SK-N-SH (cell line): ENCODE results near the gene NDUFAF8. TPM values are rescaled to one million over a fixed set of nuclear protein-coding genes. Genes with fewer than 3 reads are reported as not detected.

Experiments used
- CTCF ChIA-PET: fragments of 300-600, 350-600 bp; formaldehyde crosslinking; extraction: SDS; loops from one replicate; lab custom pipeline; 2021; lab: Yijun Ruan, JAX
- POLR2A ChIA-PET: fragments of 350-600 bp; sonication (Branson Sonifier 250); formaldehyde crosslinking; extraction: SDS; loops from one replicate; lab custom pipeline; 2020; ENCODE audit warnings: antibody characterized with exemption, inconsistent platforms; lab: Yijun Ruan, JAX
- DNase-seq: peaks from one replicate; pipeline ENCODE4 v3.0.0; 2012
- H2AFZ ChIP-seq: fragments of 200-600 bp; sonication (generic); 2 replicates; pipeline ENCODE4 v1.8.1; 2016; ENCODE audit warnings: antibody characterized with exemption, mild to moderate bottlenecking, low read depth
- H3F3A ChIP-seq: fragments of 200-600 bp; sonication (generic); replicated peaks from 2 replicates; pipeline ENCODE3; 2016; ENCODE audit warnings: antibody characterized with exemption, mild to moderate bottlenecking; ENCODE audit not compliant: insufficient read depth
- H3K27ac ChIP-seq, 2 experiments: fragments of 200-500 bp in 1 of 2; fragments of 200-600 bp in 1 of 2; sonication (Bioruptor generic) in 1 of 2; sonication (generic), shearing (Covaris generic) in 1 of 2; 2 replicates each; pipeline versions ENCODE4 v1.5.1 to v1.6.1; 2014 to 2016; ENCODE audit warnings: low read depth in 2 of 2, inconsistent platforms in 1 of 2, low read length in 1 of 2, mild to moderate bottlenecking in 1 of 2, mixed read lengths in 1 of 2
- H3K27me3 ChIP-seq: fragments of 200-600 bp; sonication (generic), shearing (Covaris generic); 2 replicates; pipeline ENCODE4 v1.6.1; 2016; ENCODE audit warnings: mixed run types; ENCODE audit not compliant: insufficient read depth
- H3K36me3 ChIP-seq, 2 experiments: fragments of 200-500 bp in 1 of 2; fragments of 200-600 bp in 1 of 2; sonication (Bioruptor generic) in 1 of 2; sonication (generic) in 1 of 2; replicated peaks in 1 of 2; 2 replicates each; pipeline versions ENCODE3 to v1.5.1; 2014 to 2016; ENCODE audit warnings: low read length in 1 of 2, mild to moderate bottlenecking in 1 of 2; ENCODE audit not compliant: insufficient read depth in 2 of 2, control insufficient read depth in 1 of 2
- H3K4me1 ChIP-seq, 2 experiments: fragments of 200-500 bp in 1 of 2; fragments of 200-600 bp in 1 of 2; sonication (Bioruptor generic) in 1 of 2; sonication (generic), shearing (Covaris generic) in 1 of 2; 2 replicates each; pipeline versions ENCODE4 v1.5.1 to v1.6.1; 2014 to 2016; ENCODE audit warnings: low read depth in 1 of 2, low read length in 1 of 2, mixed run types in 1 of 2; ENCODE audit not compliant: insufficient read depth in 2 of 2, control insufficient read depth in 1 of 2
- H3K4me2 ChIP-seq: fragments of 200-600 bp; sonication (generic), shearing (Covaris generic); 2 replicates; pipeline ENCODE4 v1.6.1; 2017; ENCODE audit warnings: mixed run types
- H3K4me3 ChIP-seq, 2 experiments: fragments of 200-500 bp in 1 of 2; fragments of 200-600 bp in 1 of 2; sonication (Bioruptor generic) in 1 of 2; sonication (generic), shearing (Covaris generic) in 1 of 2; 2 replicates each; pipeline versions ENCODE4 v1.5.1 to v1.8.1; 2014 to 2016; ENCODE audit warnings: low read depth in 2 of 2, inconsistent platforms in 1 of 2, low read length in 1 of 2, mild to moderate bottlenecking in 1 of 2, mixed read lengths in 1 of 2, moderate library complexity in 1 of 2
- H3K79me2 ChIP-seq: fragments of 200-600 bp; sonication (generic); 2 replicates; pipeline ENCODE4 v1.8.1; 2017; ENCODE audit warnings: mild to moderate bottlenecking; ENCODE audit not compliant: insufficient read depth
- H3K9ac ChIP-seq: fragments of 200-600 bp; sonication (generic); 2 replicates; pipeline ENCODE4 v1.6.1; 2017; ENCODE audit warnings: mixed run types
- H3K9me2 ChIP-seq: fragments of 200-600 bp; sonication (generic); 2 replicates; pipeline ENCODE4 v1.6.1; 2017; ENCODE audit warnings: mixed run types
- H3K9me3 ChIP-seq: fragments of 200-600 bp; sonication (generic); 2 replicates; pipeline ENCODE4 v1.6.1; 2017; ENCODE audit warnings: mixed run types, mild to moderate bottlenecking, moderate library complexity
- H4K20me1 ChIP-seq: fragments of 200-600 bp; sonication (generic); 2 replicates; pipeline ENCODE4 v1.6.1; 2017; ENCODE audit warnings: mild to moderate bottlenecking, mixed run types; ENCODE audit not compliant: insufficient read depth
- CHD2 ChIP-seq: fragments of 150-350 bp; IDR thresholded peaks from 2 replicates; pipeline ENCODE4 v1.6.1; 2018; ENCODE audit warnings: low read length; ENCODE audit not compliant: partially characterized antibody
- CTCF ChIP-seq: fragments of 200-600 bp; sonication (generic); IDR thresholded peaks from 2 replicates; pipeline ENCODE4 v1.6.1; 2017; ENCODE audit warnings: antibody characterized with exemption, mild to moderate bottlenecking, moderate library complexity
- ELF1 ChIP-seq: IDR thresholded peaks from 2 replicates; pipeline ENCODE4 v1.4.0; 2012
- EZH2phosphoT487 ChIP-seq: fragments of 200-600 bp; sonication (generic); IDR thresholded peaks from 2 replicates; pipeline ENCODE4 v1.6.1; 2017; ENCODE audit warnings: low read depth, mixed run types, mild to moderate bottlenecking, antibody characterized with exemption, moderate library complexity, borderline replicate concordance
- FOXJ3 ChIP-seq: sonication (generic); formaldehyde crosslinking; IDR thresholded peaks from 2 replicates; pipeline ENCODE4 v1.5.1; 2020; ENCODE audit warnings: mild to moderate bottlenecking, missing genetic modification reagents
- GATA2 ChIP-seq: sonication (generic); formaldehyde crosslinking; IDR thresholded peaks from 2 replicates; pipeline ENCODE4 v1.5.0; 2020; ENCODE audit warnings: mild to moderate bottlenecking, missing genetic modification reagents
- MAX ChIP-seq: IDR thresholded peaks from 2 replicates; pipeline ENCODE4 v1.4.0; 2012; ENCODE audit warnings: low read depth
- MEF2A ChIP-seq: IDR thresholded peaks from 2 replicates; pipeline ENCODE4 v1.4.0; 2012; ENCODE audit warnings: low read depth, borderline replicate concordance
- NFIC ChIP-seq: IDR thresholded peaks from 2 replicates; pipeline ENCODE4 v1.4.0; 2012; ENCODE audit warnings: borderline replicate concordance
- NRF1 ChIP-seq: IDR thresholded peaks from 2 replicates; pipeline ENCODE4 v1.6.1; 2012; ENCODE audit warnings: low read depth, mild to moderate bottlenecking, low read length
- POLR2AphosphoS5 ChIP-seq: IDR thresholded peaks from 2 replicates; pipeline ENCODE4 v1.6.1; 2012; ENCODE audit warnings: low read depth, low read length
- RCOR1 ChIP-seq: fragments of 150-350 bp; IDR thresholded peaks from 2 replicates; pipeline ENCODE4 v1.6.1; 2017; ENCODE audit warnings: antibody characterized with exemption, low read length
- SIN3A ChIP-seq: IDR thresholded peaks from 2 replicates; pipeline ENCODE4 v1.6.1; 2012; ENCODE audit warnings: low read depth, mild to moderate bottlenecking, low read length, moderate library complexity, borderline replicate concordance
- WGBS: methylation state at CpG from one replicate; pipeline ENCODE4 v1.1.6; 2017; ENCODE audit warnings: low lambda C conversion rate; 5-methylcytosine and 5-hydroxymethylcytosine counted together
- polyA plus RNA-seq, 3 experiments: library from polyadenylated mRNA; depleted of rRNA; stranded (reverse); fragments of >200 nt; gene quantifications; 2 replicates each; pipeline ENCODE4 v1.2.3, GENCODE V29; 2012
- TF ChIP-seq, protein P1 (sequence below): IDR thresholded peaks from 2 replicates; pipeline ENCODE4 v1.6.1; 2012; ENCODE audit warnings: mild to moderate bottlenecking, low read depth, low read length, moderate library complexity
- TF ChIP-seq, protein P2 (sequence below): IDR thresholded peaks from 2 replicates; pipeline ENCODE4; 2012

NDUFAF8 gene
- polyA plus RNA-seq, 1 of the 3 experiments (the other 2 are of a cell fraction), result 229 TPM

- WGBS, result 82% methylated on average over 7 of the region's 10 CpGs
- H3K4me3 ChIP-seq, result no peak overlapping the region
Measured at GRCh38 chr17:81204578-81204977, 34.5 kb upstream of the NDUFAF8 start.

More at GRCh38 chr17:81204578-81204977, 34.5 kb upstream of the NDUFAF8 start:
- Histone ChIP-seq H3K9ac (no peak overlapping the region), H3K79me2 (no peaks in the 10 kb centered on the region), H3K9me3 (no peaks in the 10 kb centered on the region), H4K20me1 (no peaks in the 10 kb centered on the region; the same call in 1 of the 2 replicates), H3K9me2 (no peaks in the 10 kb centered on the region), H3K27ac (no peak overlapping the region), H3K4me2 (no peak overlapping the region), H3K27me3 (no peaks in the 10 kb centered on the region), H3F3A (no peaks in the 10 kb centered on the region), H3K36me3 (peaks cover 5 to 6% of the 10 kb centered on the region in 2 experiments), H2AFZ (no peak overlapping the region), H3K4me1 (peaks cover 0 to 3% of the 10 kb centered on the region in 2 experiments; a peak in 1 of 4 replicates)
- no peak for DNase-seq
- ChIA-PET CTCF (interaction anchor here (1.1 to 14.7 kb wide), 2 partner anchors 16 to 62 kb away, joined by 5 to 147 read pairs; no protein-coding TSS in a partner anchor), POLR2A (no interaction called here)
- no peak for TF ChIP-seq EZH2phosphoT487
- no peak for TF ChIP-seq MEF2A
- no peak for TF ChIP-seq POLR2AphosphoS5
- no peak for TF ChIP-seq NRF1
- TF ChIP-seq NFIC, result no peak
- TF ChIP-seq GATA2 (CRISPR knock-in tag), result no peak
- TF ChIP-seq, protein P1, sequence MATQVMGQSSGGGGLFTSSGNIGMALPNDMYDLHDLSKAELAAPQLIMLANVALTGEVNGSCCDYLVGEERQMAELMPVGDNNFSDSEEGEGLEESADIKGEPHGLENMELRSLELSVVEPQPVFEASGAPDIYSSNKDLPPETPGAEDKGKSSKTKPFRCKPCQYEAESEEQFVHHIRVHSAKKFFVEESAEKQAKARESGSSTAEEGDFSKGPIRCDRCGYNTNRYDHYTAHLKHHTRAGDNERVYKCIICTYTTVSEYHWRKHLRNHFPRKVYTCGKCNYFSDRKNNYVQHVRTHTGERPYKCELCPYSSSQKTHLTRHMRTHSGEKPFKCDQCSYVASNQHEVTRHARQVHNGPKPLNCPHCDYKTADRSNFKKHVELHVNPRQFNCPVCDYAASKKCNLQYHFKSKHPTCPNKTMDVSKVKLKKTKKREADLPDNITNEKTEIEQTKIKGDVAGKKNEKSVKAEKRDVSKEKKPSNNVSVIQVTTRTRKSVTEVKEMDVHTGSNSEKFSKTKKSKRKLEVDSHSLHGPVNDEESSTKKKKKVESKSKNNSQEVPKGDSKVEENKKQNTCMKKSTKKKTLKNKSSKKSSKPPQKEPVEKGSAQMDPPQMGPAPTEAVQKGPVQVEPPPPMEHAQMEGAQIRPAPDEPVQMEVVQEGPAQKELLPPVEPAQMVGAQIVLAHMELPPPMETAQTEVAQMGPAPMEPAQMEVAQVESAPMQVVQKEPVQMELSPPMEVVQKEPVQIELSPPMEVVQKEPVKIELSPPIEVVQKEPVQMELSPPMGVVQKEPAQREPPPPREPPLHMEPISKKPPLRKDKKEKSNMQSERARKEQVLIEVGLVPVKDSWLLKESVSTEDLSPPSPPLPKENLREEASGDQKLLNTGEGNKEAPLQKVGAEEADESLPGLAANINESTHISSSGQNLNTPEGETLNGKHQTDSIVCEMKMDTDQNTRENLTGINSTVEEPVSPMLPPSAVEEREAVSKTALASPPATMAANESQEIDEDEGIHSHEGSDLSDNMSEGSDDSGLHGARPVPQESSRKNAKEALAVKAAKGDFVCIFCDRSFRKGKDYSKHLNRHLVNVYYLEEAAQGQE, result no peak
- no peak for TF ChIP-seq CHD2
- no peak for TF ChIP-seq RCOR1
- no peak for TF ChIP-seq ELF1
- TF ChIP-seq SIN3A, result no peak
- TF ChIP-seq MAX, result no peak
- no peak for TF ChIP-seq CTCF
- no peak for TF ChIP-seq FOXJ3 (CRISPR knock-in tag)
- TF ChIP-seq, protein P2, sequence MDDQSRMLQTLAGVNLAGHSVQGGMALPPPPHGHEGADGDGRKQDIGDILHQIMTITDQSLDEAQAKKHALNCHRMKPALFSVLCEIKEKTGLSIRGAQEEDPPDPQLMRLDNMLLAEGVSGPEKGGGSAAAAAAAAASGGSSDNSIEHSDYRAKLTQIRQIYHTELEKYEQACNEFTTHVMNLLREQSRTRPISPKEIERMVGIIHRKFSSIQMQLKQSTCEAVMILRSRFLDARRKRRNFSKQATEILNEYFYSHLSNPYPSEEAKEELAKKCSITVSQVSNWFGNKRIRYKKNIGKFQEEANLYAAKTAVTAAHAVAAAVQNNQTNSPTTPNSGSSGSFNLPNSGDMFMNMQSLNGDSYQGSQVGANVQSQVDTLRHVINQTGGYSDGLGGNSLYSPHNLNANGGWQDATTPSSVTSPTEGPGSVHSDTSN, result no peak
